Gastroesophageal sphincter (tissue), 3 donors: ENCODE data around the gene PI4KB.

ENCODE experiments used
- EP300 ChIP-seq: sonication (generic); formaldehyde crosslinking; IDR thresholded peaks from one replicate; pipeline ENCODE4 v1.6.1; 2017; ENCODE audit warnings: antibody characterized with exemption, mild to moderate bottlenecking
- POLR2A ChIP-seq, 2 donors: fragments of 450-650 bp; IDR thresholded peaks; one replicate each; pipeline ENCODE4 v1.6.1; 2017; ENCODE audit warnings: antibody characterized with exemption in 2 of 2, mild to moderate bottlenecking in 2 of 2, moderate library complexity in 1 of 2
- TF ChIP-seq, protein P1 (sequence below), 4 experiments: fragments of 200-600 bp in 2 of 4; fragments of 450-650 bp in 2 of 4; sonication (generic) in 1 of 4; IDR thresholded peaks; one replicate each; pipeline ENCODE4 v1.5.1; 2017 to 2019; ENCODE audit warnings: antibody characterized with exemption in 4 of 4, mild to moderate bottlenecking in 2 of 4, moderate library complexity in 2 of 4

DNA sequence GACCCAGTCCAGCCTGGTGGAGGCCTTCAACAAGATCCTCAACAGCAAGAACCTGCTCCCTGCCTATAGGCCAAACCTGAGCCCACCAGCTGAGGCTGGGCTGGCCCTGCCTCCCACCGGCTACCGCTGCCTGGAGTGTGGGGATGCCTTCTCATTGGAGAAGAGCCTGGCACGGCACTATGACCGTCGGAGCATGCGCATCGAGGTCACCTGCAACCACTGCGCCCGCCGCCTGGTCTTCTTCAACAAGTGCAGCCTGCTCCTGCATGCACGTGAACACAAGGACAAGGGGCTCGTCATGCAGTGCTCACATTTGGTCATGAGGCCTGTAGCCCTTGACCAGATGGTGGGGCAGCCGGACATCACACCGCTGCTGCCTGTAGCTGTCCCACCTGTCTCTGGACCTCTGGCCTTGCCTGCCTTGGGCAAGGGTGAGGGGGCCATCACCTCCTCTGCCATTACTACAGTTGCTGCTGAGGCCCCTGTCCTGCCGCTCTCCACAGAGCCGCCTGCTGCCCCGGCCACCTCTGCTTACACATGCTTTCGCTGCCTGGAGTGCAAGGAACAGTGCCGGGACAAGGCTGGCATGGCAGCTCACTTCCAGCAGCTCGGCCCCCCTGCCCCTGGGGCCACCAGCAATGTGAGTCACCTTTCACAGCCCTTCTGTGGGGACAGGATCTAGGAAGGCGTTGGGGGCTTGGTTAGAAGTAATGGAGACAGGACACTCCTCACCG is 39.3 kb downstream of the PI4KB start:
- TF ChIP-seq, protein P1, sequence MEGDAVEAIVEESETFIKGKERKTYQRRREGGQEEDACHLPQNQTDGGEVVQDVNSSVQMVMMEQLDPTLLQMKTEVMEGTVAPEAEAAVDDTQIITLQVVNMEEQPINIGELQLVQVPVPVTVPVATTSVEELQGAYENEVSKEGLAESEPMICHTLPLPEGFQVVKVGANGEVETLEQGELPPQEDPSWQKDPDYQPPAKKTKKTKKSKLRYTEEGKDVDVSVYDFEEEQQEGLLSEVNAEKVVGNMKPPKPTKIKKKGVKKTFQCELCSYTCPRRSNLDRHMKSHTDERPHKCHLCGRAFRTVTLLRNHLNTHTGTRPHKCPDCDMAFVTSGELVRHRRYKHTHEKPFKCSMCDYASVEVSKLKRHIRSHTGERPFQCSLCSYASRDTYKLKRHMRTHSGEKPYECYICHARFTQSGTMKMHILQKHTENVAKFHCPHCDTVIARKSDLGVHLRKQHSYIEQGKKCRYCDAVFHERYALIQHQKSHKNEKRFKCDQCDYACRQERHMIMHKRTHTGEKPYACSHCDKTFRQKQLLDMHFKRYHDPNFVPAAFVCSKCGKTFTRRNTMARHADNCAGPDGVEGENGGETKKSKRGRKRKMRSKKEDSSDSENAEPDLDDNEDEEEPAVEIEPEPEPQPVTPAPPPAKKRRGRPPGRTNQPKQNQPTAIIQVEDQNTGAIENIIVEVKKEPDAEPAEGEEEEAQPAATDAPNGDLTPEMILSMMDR (IDR thresholded peaks at IDR 0.05) = no peak
- no peak for TF ChIP-seq POLR2A (IDR thresholded peaks at IDR 0.05)
- TF ChIP-seq EP300 = no peak
